Peyer's patch (tissue), 4 donors: ENCODE data around the gene KCNQ1. TPM values are rescaled to one million over a fixed set of nuclear protein-coding genes. Genes with fewer than 3 reads are reported as not detected.

Experiments used
- DNase-seq, 3 donors: peaks; one replicate each; pipeline ENCODE4 v3.0.0-alpha.2; 2017 to 2019
- H3K27ac ChIP-seq, 4 donors: fragments of 200-600 bp; sonication (generic); one replicate each; pipeline ENCODE4 v1.5.1; 2016 to 2019
- H3K27me3 ChIP-seq, 2 donors: fragments of 200-600 bp; sonication (generic); one replicate each; pipeline ENCODE4 v1.5.1; 2019
- H3K36me3 ChIP-seq, 3 donors: fragments of 200-600 bp; sonication (generic); one replicate each; pipeline ENCODE4 v1.5.1; 2016 to 2019
- H3K4me1 ChIP-seq, 4 donors: fragments of 200-600 bp; sonication (generic); one replicate each; pipeline ENCODE4 v1.5.1; 2016 to 2019
- H3K4me3 ChIP-seq, 4 donors: fragments of 200-600 bp; sonication (generic); 1 replicate in 3 of 4; 2 replicates in 1 of 4; pipeline ENCODE4 v1.5.1; 2016 to 2019; ENCODE audit warnings: mild to moderate bottlenecking in 1 of 4
- H3K9me3 ChIP-seq, 4 donors: fragments of 200-600 bp; sonication (generic); one replicate each; pipeline ENCODE4 v1.5.1; 2016 to 2019; ENCODE audit warnings: mild to moderate bottlenecking in 1 of 4
- POLR2A ChIP-seq, 2 donors: fragments of 450-650 bp; IDR thresholded peaks; one replicate each; pipeline ENCODE4 v1.5.1; 2017; ENCODE audit warnings: antibody characterized with exemption in 2 of 2, mild to moderate bottlenecking in 2 of 2, moderate library complexity in 2 of 2
- total RNA-seq, 4 donors: library from RNA; depleted of rRNA; stranded (reverse); fragments of >200 nt; gene quantifications; one replicate each; pipeline ENCODE4 v1.1.0, GENCODE V29; 2016
- TF ChIP-seq, protein P1 (sequence below), 6 experiments: fragments of 450-650 bp in 4 of 6; fragments of 200-600 bp in 2 of 6; sonication (generic) in 1 of 6; IDR thresholded peaks; one replicate each; pipeline ENCODE4 v1.5.1; 2017 to 2019; ENCODE audit warnings: antibody characterized with exemption in 6 of 6, mild to moderate bottlenecking in 3 of 6, moderate library complexity in 1 of 6

Gene KCNQ1
- total RNA-seq, 4 donors from 2014 or later: 50.6 to 66.4 (median 54.2) TPM

DNA sequence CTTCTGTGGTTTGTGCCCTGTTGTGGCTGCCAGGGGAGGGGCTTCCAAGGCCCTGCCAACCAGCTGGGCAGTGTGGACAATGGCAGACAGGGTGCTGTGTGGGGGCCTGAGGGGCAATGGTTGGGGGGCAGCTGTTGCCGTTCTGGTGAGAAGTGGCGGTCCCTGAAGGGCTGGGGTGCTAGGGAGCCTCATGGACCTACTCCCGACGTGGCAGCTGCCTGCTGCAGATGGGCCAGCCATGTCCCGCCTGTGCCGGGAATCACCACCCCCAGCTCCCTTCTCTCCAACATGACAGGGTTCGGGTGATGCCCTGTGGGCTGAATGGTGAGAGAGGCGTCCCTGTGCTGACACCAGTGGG lies 74.2 kb downstream of the KCNQ1 start:
- Histone ChIP-seq H3K4me1 (no peaks in the 10 kb centered on the region), H3K4me3 (no peak overlapping the region), H3K27me3 (no peaks in the 10 kb centered on the region), H3K36me3 (no peaks in the 10 kb centered on the region), H3K27ac (no peak overlapping the region), H3K9me3 (no peaks in the 10 kb centered on the region)
- TF ChIP-seq POLR2A (IDR thresholded peaks at IDR 0.05): no peak
- TF ChIP-seq, protein P1, sequence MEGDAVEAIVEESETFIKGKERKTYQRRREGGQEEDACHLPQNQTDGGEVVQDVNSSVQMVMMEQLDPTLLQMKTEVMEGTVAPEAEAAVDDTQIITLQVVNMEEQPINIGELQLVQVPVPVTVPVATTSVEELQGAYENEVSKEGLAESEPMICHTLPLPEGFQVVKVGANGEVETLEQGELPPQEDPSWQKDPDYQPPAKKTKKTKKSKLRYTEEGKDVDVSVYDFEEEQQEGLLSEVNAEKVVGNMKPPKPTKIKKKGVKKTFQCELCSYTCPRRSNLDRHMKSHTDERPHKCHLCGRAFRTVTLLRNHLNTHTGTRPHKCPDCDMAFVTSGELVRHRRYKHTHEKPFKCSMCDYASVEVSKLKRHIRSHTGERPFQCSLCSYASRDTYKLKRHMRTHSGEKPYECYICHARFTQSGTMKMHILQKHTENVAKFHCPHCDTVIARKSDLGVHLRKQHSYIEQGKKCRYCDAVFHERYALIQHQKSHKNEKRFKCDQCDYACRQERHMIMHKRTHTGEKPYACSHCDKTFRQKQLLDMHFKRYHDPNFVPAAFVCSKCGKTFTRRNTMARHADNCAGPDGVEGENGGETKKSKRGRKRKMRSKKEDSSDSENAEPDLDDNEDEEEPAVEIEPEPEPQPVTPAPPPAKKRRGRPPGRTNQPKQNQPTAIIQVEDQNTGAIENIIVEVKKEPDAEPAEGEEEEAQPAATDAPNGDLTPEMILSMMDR (IDR thresholded peaks at IDR 0.05): no peak
- DNase-seq: peak in 2 of 3 donors; percentile 11 to 27

DNA sequence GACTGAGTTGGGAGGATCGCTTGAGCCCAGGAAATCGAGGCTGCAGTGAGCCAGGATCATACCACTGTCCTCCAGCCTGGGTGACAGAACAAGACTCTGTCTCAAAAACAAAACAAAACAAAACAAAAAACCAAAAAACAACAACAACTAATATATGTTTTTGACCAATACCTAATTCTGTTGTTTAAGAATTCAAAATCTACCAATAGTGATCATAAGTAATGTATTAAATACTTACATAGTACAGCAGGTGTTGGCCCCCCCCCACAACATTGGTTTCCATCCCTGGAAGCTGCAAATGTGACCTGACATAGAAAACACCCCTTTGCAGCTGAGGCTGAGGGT lies 74.7 kb downstream of the KCNQ1 start:
- H3K27me3 ChIP-seq: no peaks in the 10 kb centered on the region
- H3K36me3 ChIP-seq: no peaks in the 10 kb centered on the region
- peaks cover 0 to 2% (median 0%) of the 10 kb centered on the region in 4 donors for H3K4me1 ChIP-seq
- DNase-seq: peak in 1 of 3 donors; percentile 17
- no peaks in the 10 kb centered on the region for H3K9me3 ChIP-seq
- no peak overlapping the region for H3K4me3 ChIP-seq
- H3K27ac ChIP-seq: no peak overlapping the region
- TF ChIP-seq, protein P1 (IDR thresholded peaks at IDR 0.05): no peak
- no peak for TF ChIP-seq POLR2A (IDR thresholded peaks at IDR 0.05)

DNA sequence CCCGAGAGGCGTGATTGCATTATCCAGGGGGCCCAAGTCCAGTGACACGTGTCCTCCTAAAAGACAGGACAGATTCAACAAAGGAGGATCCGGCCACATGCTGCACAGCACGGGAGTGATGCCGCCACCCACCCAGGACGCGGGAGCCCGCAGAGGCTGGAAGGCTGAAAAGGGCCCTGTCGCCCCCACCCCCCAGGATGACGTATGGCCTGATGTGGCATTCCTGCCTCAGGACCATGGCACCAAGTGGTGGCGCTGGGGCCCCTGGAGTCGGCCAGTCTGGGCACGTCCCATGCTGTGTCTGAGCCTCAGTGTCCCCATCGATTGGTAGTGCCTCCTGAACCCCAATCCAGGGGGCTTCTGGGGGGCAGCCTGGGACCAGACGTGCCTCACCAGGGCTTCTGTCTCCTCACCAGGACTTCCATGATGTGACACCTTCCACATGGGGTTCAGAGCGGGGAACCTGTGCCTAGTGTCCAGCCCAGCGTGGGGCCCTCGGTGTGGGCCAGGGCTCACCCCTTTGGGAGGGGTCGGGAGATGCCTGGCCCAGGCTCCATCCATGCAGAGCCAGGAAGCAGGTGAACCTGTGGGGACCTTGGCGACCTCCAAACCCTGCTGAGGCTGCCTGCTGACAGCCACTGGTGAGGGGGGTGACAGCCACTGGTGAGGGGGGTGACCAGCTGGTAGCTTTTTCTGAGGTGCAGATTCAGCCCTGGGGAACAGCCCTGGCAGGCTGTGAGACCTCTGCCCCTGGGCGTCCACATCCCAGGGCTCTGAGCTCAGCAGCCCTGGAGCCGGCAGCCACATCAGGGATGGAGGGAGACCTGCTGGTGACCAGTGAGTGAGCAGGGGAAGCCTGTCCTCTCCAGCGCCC lies 75.3 kb downstream of the KCNQ1 start:
- no peaks in the 10 kb centered on the region for H3K9me3 ChIP-seq
- H3K4me3 ChIP-seq: no peak overlapping the region
- peaks cover 0 to 5% (median 0%) of the 10 kb centered on the region in 4 donors for H3K4me1 ChIP-seq
- DNase-seq: peak; percentile 13 to 46 (median 41)
- TF ChIP-seq, protein P1 (IDR thresholded peaks at IDR 0.05): no peak
- TF ChIP-seq POLR2A (IDR thresholded peaks at IDR 0.05): no peak
- no peaks in the 10 kb centered on the region for H3K27me3 ChIP-seq
- H3K36me3 ChIP-seq: no peaks in the 10 kb centered on the region
- no peak overlapping the region for H3K27ac ChIP-seq

DNA sequence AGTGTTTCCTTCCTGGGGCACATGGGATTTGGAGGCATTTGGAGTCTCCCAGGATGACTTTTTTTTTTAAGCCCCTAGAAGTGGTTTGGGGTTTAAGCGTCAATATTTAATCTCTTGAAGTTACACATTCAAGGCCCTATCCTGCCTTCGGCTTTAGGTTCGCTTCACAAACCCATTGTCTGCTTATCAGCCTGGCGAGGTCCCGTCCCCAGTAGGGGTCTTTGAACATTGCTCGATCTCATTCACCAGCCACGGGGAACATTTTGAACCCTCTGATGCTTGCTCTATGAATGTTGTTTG lies 75.9 kb downstream of the KCNQ1 start:
- no peaks in the 10 kb centered on the region for H3K27me3 ChIP-seq
- H3K4me3 ChIP-seq: no peak overlapping the region
- no peaks in the 10 kb centered on the region for H3K36me3 ChIP-seq
- no peak for DNase-seq
- H3K4me1 ChIP-seq: peaks cover 0 to 5% (median 2%) of the 10 kb centered on the region in 4 donors
- TF ChIP-seq, protein P1 (IDR thresholded peaks at IDR 0.05): no peak
- no peak for TF ChIP-seq POLR2A (IDR thresholded peaks at IDR 0.05)
- no peaks in the 10 kb centered on the region for H3K9me3 ChIP-seq
- no peak overlapping the region for H3K27ac ChIP-seq

DNA sequence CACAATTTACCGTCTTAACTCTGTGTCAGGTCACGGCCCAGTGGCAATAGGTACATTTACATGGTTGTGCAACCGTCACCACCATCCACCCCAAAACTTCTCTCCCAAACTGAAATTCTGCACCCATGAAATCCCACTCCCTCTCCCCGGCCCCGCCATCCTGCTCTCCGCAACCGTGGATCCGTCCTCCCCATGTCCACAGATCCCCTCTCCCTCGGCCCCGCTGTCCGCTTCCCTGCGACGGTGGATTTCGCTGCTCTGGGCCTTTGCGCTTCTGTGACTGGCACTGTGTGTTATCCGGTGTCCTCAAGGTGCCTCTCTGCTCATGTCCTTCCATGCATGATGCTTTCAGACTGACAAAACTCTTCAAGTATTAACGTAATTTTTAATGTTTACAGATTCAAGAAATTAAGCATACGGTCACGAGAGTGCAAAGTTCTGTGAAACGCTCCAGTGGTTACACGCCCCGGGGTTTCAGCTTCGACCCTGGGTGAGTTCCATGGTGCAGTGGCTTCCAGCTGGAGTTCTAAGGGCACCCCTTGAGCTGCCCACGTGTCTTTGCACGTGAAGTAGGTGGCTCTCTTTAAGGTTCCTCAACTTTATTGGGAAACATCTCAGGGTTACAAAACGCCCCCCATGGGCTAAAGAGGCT lies 76.4 kb downstream of the KCNQ1 start:
- H3K4me3 ChIP-seq: no peak overlapping the region
- TF ChIP-seq POLR2A (IDR thresholded peaks at IDR 0.05): no peak
- TF ChIP-seq, protein P1 (IDR thresholded peaks at IDR 0.05): no peak
- peak in 2 of 3 donors; percentile 41 to 42 for DNase-seq
- H3K36me3 ChIP-seq: no peaks in the 10 kb centered on the region
- H3K9me3 ChIP-seq: no peaks in the 10 kb centered on the region
- peaks cover 0 to 8% (median 7%) of the 10 kb centered on the region in 4 donors for H3K4me1 ChIP-seq
- H3K27ac ChIP-seq: no peak overlapping the region
- no peaks in the 10 kb centered on the region for H3K27me3 ChIP-seq
